HL-60 (cell line): ENCODE measurements around the gene ATAD1.

ENCODE experiments used
- GABPA ChIP-seq: IDR thresholded peaks from 2 replicates; pipeline ENCODE4 v1.6.1; 2012; ENCODE audit warnings: low read depth
- POLR2AphosphoS5 ChIP-seq: IDR thresholded peaks from 2 replicates; pipeline ENCODE4 v1.6.1; 2012; ENCODE audit warnings: low read depth
- TF ChIP-seq, protein P1 (sequence below): IDR thresholded peaks from one replicate; pipeline ENCODE4 v1.5.1; 2011; ENCODE audit warnings: low read length, control low read depth, inconsistent platforms; ENCODE audit not compliant: insufficient read depth
- TF ChIP-seq, protein P2 (sequence below): IDR thresholded peaks from 2 replicates; pipeline ENCODE4 v1.6.1; 2012; ENCODE audit warnings: low read depth; ENCODE audit not compliant: insufficient replicate concordance

DNA sequence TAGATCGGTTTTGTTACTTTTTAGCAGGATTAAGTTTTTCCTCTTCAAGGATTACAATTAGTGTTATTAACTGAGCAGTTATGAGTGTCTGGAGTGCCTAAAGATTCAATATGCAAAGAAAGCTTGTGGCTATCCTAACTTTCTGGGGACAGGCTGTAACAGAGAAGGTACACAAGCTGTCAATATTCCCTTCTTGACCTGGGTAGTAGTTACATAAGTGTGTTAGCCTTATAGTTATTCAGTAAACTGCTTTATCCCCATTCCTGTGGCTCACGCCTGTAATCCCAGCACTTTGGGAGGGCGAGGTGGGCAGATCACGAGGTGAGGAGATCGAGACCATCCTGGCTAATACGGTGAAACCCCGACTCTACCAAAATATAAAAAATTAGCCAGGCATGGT is 31.6 kb downstream of the ATAD1 start:
- TF ChIP-seq, protein P1, sequence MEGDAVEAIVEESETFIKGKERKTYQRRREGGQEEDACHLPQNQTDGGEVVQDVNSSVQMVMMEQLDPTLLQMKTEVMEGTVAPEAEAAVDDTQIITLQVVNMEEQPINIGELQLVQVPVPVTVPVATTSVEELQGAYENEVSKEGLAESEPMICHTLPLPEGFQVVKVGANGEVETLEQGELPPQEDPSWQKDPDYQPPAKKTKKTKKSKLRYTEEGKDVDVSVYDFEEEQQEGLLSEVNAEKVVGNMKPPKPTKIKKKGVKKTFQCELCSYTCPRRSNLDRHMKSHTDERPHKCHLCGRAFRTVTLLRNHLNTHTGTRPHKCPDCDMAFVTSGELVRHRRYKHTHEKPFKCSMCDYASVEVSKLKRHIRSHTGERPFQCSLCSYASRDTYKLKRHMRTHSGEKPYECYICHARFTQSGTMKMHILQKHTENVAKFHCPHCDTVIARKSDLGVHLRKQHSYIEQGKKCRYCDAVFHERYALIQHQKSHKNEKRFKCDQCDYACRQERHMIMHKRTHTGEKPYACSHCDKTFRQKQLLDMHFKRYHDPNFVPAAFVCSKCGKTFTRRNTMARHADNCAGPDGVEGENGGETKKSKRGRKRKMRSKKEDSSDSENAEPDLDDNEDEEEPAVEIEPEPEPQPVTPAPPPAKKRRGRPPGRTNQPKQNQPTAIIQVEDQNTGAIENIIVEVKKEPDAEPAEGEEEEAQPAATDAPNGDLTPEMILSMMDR, result no peak
- TF ChIP-seq, protein P2, sequence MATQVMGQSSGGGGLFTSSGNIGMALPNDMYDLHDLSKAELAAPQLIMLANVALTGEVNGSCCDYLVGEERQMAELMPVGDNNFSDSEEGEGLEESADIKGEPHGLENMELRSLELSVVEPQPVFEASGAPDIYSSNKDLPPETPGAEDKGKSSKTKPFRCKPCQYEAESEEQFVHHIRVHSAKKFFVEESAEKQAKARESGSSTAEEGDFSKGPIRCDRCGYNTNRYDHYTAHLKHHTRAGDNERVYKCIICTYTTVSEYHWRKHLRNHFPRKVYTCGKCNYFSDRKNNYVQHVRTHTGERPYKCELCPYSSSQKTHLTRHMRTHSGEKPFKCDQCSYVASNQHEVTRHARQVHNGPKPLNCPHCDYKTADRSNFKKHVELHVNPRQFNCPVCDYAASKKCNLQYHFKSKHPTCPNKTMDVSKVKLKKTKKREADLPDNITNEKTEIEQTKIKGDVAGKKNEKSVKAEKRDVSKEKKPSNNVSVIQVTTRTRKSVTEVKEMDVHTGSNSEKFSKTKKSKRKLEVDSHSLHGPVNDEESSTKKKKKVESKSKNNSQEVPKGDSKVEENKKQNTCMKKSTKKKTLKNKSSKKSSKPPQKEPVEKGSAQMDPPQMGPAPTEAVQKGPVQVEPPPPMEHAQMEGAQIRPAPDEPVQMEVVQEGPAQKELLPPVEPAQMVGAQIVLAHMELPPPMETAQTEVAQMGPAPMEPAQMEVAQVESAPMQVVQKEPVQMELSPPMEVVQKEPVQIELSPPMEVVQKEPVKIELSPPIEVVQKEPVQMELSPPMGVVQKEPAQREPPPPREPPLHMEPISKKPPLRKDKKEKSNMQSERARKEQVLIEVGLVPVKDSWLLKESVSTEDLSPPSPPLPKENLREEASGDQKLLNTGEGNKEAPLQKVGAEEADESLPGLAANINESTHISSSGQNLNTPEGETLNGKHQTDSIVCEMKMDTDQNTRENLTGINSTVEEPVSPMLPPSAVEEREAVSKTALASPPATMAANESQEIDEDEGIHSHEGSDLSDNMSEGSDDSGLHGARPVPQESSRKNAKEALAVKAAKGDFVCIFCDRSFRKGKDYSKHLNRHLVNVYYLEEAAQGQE, result no peak
- TF ChIP-seq POLR2AphosphoS5 (no peak), GABPA (no peak)
